ENCODE results near the gene HMGB2. TPM values are rescaled to one million over a fixed set of nuclear protein-coding genes. Genes with fewer than 3 reads are reported as not detected.

Gene HMGB2
- total RNA-seq, 1 experiment from 2014 or later, result 278 TPM

DNA sequence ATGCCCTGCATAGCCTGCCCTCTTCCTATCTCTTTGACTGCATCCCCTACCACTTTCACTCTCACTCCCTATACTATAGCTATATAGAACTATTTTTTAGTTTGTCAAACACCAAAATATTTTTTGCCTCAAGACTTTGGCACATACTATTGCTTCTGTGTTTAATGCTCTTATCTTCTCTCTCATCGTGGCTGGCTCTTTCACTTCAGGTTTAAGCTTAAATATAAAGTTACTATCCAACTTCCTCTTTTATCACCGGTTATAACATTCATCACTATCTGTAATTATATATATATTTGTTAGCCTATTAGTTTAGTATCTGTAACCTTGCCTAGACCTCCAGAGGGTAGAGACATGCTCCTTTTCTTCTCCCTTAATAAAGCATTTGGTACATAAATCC lies 11.5 kb upstream of the HMGB2 start:
- H3K4ac ChIP-seq (ENCODE audit: low read depth, low read length), result no peak overlapping the region
- H3K27me3 Mint-ChIP-seq (ENCODE audit: low read depth), result no peaks in the 10 kb centered on the region

More for the DNA sequence above, 11.5 kb upstream of the HMGB2 start:
- Histone ChIP-seq H2BK20ac (ENCODE audit: low read depth, low read length, poor library complexity, severe bottlenecking) (no peak overlapping the region), H3K23ac (ENCODE audit: insufficient read length, low read depth, low read length) (no peak overlapping the region), H3T11ph (ENCODE audit: low read length) (no peak overlapping the region), H3K27ac (ENCODE audit: insufficient read length, low read depth, low read length) (no peak overlapping the region), H2AK5ac (ENCODE audit: insufficient read length, low read length) (no peak overlapping the region), H3K27me3 (ENCODE audit: insufficient read depth, low read length) (no peaks in the 10 kb centered on the region), H2BK5ac (ENCODE audit: insufficient read length, low read length) (no peak overlapping the region), H2AFZ (ENCODE audit: low read length) (no peak overlapping the region), H4K91ac (ENCODE audit: insufficient read length, low read depth, low read length) (no peak overlapping the region), H2BK120ac (ENCODE audit: low read depth, low read length, poor library complexity, severe bottlenecking) (no peak overlapping the region), H3K79me1 (ENCODE audit: insufficient read depth, low read depth, low read length, poor library complexity, severe bottlenecking) (no peaks in the 10 kb centered on the region), H4K8ac (replicated peaks; ENCODE audit: insufficient read length, low read depth, low read length) (no peak overlapping the region), H3K79me2 (ENCODE audit: insufficient read depth, low read length) (no peaks in the 10 kb centered on the region), H3K9ac (ENCODE audit: extremely low read depth, insufficient read length, low read length) (no peak overlapping the region), H4K5ac (ENCODE audit: insufficient read length, low read depth, low read length) (no peak overlapping the region), H3K4me2 (ENCODE audit: insufficient read depth, insufficient read length, low read length) (no peak overlapping the region), H3K56ac (ENCODE audit: insufficient read length, low read depth, low read length) (no peak overlapping the region), H3K23me2 (ENCODE audit: insufficient read length, low read depth, low read length, poor library complexity, severe bottlenecking) (no peaks in the 10 kb centered on the region), H3K9me3 (ENCODE audit: control insufficient read depth, low read depth, low read length) (no peaks in the 10 kb centered on the region), H3K4me1 (ENCODE audit: insufficient read depth, low read length) (peaks cover 3% of the 10 kb centered on the region; the same call in 1 of the 2 replicates), H3K14ac (ENCODE audit: insufficient read depth, low read length) (no peak overlapping the region), H2BK12ac (ENCODE audit: insufficient read length, low read depth, low read length) (no peak overlapping the region), H3K18ac (ENCODE audit: insufficient read length, low read depth, low read length) (no peak overlapping the region), H2BK15ac (ENCODE audit: low read depth, low read length) (no peak overlapping the region), H4K20me1 (ENCODE audit: control insufficient read depth, insufficient read depth, insufficient read length) (no peaks in the 10 kb centered on the region)
- WGBS (ENCODE audit: extremely low coverage, insufficient read length, low lambda C conversion rate), result no CpG with 5 or more reads among the region's 2 CpGs
- H3K9me3 Mint-ChIP-seq, result peaks cover 0 to 3% of the 10 kb centered on the region in 2 experiments; a peak in 2 of 5 replicates
- TF ChIP-seq, protein P1, sequence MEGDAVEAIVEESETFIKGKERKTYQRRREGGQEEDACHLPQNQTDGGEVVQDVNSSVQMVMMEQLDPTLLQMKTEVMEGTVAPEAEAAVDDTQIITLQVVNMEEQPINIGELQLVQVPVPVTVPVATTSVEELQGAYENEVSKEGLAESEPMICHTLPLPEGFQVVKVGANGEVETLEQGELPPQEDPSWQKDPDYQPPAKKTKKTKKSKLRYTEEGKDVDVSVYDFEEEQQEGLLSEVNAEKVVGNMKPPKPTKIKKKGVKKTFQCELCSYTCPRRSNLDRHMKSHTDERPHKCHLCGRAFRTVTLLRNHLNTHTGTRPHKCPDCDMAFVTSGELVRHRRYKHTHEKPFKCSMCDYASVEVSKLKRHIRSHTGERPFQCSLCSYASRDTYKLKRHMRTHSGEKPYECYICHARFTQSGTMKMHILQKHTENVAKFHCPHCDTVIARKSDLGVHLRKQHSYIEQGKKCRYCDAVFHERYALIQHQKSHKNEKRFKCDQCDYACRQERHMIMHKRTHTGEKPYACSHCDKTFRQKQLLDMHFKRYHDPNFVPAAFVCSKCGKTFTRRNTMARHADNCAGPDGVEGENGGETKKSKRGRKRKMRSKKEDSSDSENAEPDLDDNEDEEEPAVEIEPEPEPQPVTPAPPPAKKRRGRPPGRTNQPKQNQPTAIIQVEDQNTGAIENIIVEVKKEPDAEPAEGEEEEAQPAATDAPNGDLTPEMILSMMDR (conservative IDR thresholded peaks at IDR 0.05), result no peak
- H3K4me1 Mint-ChIP-seq, result peaks cover 20 to 41% of the 10 kb centered on the region in 2 experiments
- H3K27ac Mint-ChIP-seq, result no peak overlapping the region
- H3K4me3 Mint-ChIP-seq, result no peak overlapping the region
- peaks cover 0 to 4% (median 2%) of the 10 kb centered on the region in 3 experiments; a peak in 1 of 7 replicates for H3K36me3 Mint-ChIP-seq (ENCODE audit: insufficient read depth in 1 of 3, low read depth in 3 of 3)
- DNase-seq, result no peak

All from H9 (cell line).